DMS53 treated with DMSO at 0.1 percent for 48 hours (cell line): ENCODE measurements around the gene TTC9B.

ENCODE experiments used
- DNase-seq: peaks from one replicate; lab custom pipeline; 2025; ENCODE audit not compliant: unreplicated experiment; lab: John Stamatoyannopoulos, UW

The TTC9B gene

GRCh38 chr19:40217934-40218890, at the start of gene TTC9B:
TSS of gene TTC9B (minus strand) at chr19:40218384. CDS start at chr19:40218381, 3 bp downstream.
- DNase-seq, result no peak

DNA sequence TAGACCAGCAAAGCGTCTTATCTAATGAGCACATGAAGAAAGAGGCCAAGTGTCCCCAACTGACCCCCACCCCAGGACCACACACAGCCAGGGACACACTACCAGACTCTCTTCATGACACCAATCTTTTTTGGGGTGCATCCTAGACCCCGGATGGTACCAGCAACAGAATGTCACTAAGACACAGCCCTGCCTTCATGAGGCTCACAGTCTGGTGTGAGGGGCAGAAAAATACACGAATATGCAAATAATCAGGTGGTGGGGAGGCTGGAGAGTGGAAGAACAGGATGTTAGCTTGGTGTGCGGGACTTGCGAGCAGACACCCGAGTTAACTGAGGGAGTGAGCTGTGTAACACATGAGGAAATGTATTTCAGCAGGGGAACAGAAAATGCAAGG, 49.4 kb upstream of the TTC9B start:
- DNase-seq, result no peak

DNA sequence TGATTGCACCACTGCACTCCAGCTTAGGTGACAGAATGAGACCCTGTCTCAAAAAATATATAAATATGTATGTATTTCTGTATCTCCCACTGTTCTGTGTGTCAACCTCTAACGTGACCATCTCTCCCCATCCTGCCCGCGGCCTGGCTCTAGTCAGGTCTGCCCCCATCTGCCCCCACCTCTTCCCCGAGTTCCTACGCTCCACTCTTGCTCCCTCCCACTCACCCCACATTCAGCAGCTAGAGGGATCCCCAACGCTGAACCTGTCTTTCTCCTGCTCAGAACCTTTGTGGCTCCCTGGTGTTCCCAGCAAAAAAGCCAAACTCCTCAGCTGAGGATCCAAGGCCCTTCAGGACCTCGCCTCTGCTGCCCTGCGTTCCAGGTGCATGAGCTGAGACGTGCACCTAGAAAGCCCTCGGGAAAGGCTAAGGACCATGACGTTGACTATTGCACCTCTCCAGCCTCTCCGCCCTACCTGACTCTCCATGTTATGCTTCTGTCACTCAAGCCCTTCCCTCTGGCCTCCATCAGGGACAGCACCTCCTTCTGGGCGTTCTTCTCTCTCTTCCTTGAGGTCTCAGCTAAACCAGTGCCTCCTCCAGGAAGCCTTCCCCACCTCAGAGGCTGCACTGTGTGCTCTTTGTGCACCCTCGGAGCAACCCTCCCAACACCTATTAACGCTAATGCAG, 48.9 kb upstream of the TTC9B start:
- DNase-seq, result no peak

- DNase-seq, result no peak
Measured at GRCh38 chr19:40266119-40266518, 47.9 kb upstream of the TTC9B start.

DNA sequence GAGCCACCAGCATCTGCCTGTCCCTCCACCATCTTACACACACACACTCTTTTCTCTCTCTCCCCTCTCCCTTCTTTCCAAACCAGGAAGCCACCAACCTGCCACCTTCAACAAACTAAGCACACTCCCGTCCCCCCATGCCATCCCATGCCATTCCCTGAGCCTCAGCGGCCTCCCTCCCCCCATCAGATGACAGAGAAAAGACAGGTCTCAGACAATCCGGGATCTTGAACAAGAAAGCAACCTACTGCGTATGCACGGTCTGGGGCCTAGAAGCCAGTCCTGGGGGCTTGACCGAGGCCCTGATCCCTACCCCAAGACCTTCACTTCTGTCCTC, 47.5 kb upstream of the TTC9B start:
- no peak for DNase-seq

GRCh38 chr19:40265055-40265762, 47.0 kb upstream of the TTC9B start:
- no peak for DNase-seq

DNA sequence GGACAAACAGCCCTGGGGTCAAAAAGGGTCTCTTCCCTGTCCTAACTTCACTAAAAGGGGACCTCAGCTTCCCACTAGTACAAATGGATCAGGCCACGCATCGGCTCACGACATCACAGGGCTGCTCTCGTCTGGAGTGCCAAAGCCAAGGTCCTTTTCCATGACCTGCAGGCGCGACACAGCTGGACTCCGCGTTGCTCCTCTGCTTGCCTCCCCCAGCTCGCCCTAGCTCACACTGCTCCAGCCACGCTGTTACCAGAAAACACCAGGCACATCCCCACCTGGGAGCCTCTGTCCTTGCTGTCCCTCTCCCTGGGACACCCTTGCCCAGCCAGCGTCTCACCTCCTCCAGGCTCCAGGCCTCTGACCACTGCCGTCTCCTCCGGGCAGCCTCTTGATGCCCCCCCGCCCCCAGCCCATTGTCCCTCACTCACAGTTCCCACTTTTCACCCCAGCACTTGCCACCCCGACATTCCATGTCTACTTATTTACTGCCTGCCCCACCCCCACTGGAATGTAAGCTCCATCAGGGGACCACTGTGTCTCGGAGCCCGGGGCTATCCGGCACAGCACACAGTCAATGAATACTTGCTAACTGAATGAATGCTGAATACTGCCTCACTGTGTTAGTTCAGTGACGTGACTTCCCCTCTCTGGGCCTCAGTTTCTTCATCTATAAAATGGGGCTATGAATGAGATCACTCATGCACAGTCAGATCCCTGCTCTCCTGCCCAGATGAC, 46.3 kb upstream of the TTC9B start:
- DNase-seq, result no peak

DNA sequence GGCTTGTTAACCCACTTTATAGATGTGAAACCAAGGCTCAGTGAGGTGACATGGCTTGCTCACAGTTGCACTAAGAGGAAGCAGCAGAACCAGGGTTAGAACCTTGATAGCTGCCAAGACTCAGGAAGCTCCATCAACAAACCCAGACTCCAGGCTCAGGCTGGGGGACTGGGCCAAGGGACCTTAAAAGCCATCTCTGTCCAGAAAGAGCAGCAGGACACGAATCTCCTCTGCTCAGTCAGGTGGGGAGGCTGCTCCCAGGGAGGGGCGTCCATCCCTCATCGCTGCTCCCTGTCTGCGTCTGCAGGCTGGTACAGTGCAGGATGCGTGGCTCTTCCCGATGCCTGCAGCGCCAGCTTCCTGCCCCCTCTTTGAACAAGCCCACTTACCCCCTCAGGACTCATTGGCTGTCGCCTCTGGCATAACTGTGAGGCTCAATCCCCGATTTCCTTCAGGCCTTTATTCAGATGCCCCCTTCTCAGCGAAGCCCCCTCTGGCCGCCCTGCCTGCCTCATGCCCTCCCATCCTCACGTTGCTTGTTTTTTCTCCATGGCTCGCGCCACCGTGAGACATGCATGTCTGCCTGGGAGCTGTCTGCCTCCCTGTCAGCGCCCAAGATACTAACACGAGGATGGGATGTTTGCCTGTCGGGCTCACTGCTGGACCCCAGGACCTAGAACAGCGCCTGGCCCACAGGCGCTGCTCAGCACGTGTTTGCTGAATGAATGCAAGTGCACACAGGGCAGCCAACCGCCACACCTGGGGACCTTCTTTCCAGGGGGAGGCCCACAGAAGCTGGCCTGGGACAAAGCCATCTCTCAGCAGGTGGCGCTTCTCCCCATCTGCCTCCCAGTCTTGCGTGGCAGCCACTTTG, 45.5 kb upstream of the TTC9B start:
- no peak for DNase-seq

DNA sequence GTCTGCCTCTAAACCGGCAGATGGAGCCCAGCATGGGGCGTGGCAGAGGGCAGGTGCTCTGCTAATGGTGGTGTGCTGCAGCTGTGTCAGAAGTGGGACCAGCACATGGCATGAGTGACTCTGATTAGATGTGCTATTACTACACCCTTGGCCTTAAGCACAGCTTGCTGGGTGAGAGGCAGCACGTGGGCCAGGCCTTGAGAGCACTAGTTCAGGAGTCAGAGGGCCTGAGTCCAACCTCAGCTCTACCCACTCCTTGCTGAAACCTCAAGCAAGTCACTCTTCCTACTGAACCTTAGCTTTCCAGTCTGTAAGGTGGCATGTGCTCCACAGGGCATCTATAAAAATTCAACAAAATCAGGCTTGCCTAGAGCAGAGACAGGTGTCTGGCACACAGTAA, 44.2 kb upstream of the TTC9B start:
- no peak for DNase-seq

DNA sequence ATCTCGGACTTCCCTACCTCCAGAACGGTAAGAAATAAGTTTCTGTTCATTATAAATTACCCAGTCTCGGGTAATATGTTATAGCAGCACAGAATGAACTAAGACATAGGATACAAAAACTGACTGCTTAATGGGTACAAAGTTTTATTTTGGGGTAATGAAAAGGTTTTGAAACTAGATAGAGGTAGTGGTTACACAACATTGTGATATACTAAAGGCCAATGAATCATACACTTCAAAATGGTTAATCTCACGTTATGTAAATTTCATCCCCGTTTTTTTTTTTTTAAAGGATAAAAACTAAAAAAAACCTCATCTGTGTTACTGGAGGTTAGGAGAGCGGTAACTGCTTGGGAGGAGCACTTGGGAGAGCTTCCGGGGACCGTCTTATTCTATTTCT, 43.4 kb upstream of the TTC9B start:
- DNase-seq, result no peak

DNA sequence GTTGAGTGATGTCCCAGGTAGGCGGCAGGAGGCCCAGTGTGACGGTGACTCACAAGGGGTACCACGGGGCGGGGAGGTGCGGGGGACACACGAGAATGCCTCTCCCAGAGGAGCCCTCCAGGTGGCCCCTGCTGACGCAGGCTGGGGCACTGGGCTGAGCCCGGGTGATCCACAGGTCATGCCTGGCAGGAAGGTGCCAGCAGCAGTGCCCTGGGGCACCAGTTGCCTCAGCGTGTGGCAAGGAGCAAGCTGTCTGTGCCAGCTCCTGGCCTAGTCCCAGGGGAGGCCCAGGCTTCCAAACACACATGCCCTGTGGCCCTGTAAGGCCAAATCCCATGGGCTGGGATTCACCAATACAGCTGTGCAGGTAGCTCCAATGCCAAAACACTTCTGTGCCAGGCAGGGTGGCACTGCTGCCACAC, 38.9 kb upstream of the TTC9B start:
- no peak for DNase-seq

DNA sequence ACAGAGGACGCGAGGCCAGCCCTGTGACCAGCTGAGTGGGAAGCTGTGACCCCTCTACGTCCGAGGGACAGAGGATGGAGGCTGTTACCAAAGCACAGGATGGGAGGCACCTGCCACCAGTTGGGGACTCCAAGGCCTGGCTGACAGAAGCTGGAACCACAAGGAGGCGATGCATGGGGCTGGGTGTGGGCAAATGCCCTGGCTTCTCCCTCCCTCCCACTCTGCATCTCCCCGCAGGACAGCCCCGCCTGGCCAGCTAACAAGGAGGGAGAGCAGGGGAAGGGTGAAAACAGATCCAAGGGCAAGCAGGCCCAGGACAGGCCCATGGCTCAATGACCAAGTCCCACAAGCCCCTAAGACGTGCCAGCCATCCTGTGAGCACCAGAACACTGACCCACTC, 38.3 kb upstream of the TTC9B start:
- no peak for DNase-seq

GRCh38 chr19:40255619-40256166, 37.5 kb upstream of the TTC9B start:
- DNase-seq, result no peak

DNA sequence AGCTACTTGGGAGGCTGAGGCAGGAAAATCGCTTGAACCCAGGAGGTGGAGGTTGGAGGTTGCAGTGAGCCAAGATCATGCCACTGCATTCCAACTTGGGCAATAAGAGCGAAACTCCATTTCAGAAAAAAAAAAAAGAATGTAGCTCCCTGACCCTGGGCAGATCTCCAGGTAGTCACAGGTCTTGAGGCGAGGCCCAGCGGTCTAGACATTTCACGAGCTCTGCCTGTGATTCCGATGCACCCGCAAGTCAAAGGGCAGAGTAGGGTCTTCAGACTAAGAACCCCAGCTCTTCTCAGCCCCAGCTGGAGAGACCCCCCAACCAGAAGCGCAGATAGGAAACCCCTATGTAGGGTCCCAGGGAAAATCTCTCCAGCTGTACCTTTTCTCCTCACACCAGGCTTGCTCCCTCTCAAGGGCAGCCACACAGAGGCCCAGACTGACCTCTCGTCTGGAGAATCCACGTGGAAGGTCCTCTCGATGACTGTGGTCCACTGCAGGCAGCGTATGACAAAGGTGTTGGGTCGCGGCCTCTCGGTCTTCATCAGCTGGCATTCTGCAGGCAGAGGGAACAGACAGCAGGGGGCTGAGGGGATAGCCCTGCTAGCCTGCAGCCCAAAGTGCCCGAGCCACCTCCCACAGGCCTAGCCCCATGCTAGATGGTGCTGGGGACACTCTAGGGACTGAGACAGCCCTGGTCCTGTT, 36.7 kb upstream of the TTC9B start:
- no peak for DNase-seq

DNA sequence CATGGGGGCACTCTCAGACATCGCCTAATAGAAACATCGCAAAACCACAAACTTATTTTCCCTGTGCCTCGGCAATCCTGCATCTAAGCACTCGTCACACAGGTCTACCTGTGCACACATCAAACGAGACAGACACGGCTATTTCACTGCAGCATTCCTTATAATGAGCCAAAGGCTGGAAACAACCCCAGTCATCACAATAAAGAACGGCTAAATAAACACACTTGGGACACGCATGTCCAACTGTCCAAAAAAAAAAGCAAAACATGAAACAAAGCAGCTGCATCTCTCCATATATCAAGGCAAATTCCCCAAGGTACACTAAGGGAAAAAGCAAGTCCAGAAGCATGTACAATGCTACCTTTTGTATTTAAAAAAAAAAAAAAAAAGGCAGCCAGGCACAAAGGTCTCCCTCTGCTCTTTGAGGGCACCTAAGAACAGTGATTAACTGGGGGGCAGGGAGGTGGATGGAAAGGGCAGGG, 35.5 kb upstream of the TTC9B start:
- DNase-seq, result no peak

DNA sequence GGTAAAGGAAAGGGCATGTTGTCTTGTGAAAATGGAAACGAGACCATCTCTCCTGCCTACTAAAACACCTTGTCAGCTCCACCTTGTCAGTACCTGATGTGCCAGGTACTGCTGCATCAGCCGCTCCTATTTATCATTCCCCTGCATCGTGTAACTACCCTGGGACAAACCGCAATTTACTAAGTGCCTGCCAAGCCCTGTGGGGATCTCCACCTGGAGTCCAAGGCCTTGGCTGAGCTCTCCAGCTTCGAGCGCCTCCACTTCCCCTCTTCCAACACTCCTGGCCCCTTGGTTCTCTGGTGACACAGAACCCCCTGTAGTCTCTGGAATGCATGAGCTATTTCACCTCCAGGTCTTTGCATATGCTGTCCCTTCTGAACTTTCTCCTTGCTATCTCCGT, 34.2 kb upstream of the TTC9B start:
- no peak for DNase-seq

GRCh38 chr19:40251991-40252390, 33.8 kb upstream of the TTC9B start:
- DNase-seq, result no peak

- DNase-seq, result no peak
Measured at GRCh38 chr19:40251244-40251643, 33.1 kb upstream of the TTC9B start.

GRCh38 chr19:40249781-40250180, 31.6 kb upstream of the TTC9B start:
- DNase-seq, result no peak
